Measurements from ENCODE around the gene IVNS1ABP. TPM values are rescaled to one million over a fixed set of nuclear protein-coding genes. Genes with fewer than 3 reads are reported as not detected.

IVNS1ABP gene
- total RNA-seq, 1 donor from 2014 or later = 201 TPM

DNA sequence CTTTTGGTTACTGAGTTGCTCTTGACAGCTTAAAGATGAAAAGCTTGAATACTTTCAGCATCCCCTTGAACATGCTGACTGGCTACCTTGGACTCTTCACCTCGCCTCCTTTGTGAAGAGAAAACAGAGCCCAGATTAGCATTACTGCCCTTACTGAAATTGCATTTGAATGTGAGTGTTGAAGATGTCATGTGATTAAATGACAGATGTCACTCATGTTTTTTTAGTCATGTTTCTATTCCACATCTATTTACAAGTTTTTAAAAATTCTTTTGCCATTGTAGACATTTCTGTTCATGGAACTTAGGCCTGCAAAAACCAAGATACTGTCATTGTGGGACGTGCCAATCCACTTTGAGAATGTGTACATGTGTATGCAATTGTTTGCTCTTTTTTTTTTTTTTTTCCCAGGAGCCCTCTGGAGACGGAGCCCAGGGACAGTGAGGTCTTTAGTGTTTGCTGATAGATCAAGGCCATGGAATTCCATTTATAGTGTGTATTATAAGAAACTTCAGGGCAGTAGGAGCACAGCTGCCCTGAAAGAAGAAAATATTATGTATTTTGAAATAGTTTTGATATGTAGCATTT, 25.7 kb upstream of the IVNS1ABP start:
- DNase-seq (ENCODE audit: low spot score, unreplicated experiment) = no peak
- Mint-ChIP-seq H3K4me3 (ENCODE audit: low read depth) (no peak overlapping the region), H3K9me3 (ENCODE audit: low read depth) (peaks cover 4% of the 10 kb centered on the region), H3K27ac (no peak overlapping the region), H3K36me3 (ENCODE audit: insufficient read depth) (no peaks in the 10 kb centered on the region), H3K27me3 (no peaks in the 10 kb centered on the region), H3K4me1 (ENCODE audit: low read depth) (peaks cover 6% of the 10 kb centered on the region)
- TF ChIP-seq, protein P1, sequence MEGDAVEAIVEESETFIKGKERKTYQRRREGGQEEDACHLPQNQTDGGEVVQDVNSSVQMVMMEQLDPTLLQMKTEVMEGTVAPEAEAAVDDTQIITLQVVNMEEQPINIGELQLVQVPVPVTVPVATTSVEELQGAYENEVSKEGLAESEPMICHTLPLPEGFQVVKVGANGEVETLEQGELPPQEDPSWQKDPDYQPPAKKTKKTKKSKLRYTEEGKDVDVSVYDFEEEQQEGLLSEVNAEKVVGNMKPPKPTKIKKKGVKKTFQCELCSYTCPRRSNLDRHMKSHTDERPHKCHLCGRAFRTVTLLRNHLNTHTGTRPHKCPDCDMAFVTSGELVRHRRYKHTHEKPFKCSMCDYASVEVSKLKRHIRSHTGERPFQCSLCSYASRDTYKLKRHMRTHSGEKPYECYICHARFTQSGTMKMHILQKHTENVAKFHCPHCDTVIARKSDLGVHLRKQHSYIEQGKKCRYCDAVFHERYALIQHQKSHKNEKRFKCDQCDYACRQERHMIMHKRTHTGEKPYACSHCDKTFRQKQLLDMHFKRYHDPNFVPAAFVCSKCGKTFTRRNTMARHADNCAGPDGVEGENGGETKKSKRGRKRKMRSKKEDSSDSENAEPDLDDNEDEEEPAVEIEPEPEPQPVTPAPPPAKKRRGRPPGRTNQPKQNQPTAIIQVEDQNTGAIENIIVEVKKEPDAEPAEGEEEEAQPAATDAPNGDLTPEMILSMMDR (IDR thresholded peaks at IDR 0.05; ENCODE audit: unreplicated experiment) = no peak

DNA sequence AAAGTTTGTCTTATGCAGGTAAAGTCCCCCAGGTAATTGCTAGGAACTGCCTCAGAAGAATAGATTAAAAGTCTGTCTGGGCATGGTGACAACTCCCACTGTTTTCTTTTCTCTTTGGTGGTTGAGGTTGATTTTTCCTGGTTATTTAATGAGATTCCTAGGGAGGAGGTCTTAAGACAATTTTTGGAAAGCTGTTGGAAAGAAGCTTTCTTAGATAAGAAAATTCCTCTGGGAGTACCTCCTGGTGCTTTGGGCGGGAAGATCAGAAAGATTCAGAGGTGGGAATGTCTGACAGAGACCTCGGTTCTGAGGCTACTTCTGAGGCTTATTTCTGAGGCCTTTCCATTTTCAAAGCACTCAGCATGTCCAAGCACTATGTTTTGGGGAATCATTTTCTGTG, 25.0 kb upstream of the IVNS1ABP start:
- no peak overlapping the region for H3K27ac Mint-ChIP-seq
- TF ChIP-seq, protein P1 (IDR thresholded peaks at IDR 0.05; ENCODE audit: unreplicated experiment) = no peak
- no peaks in the 10 kb centered on the region for H3K36me3 Mint-ChIP-seq (ENCODE audit: insufficient read depth)
- H3K27me3 Mint-ChIP-seq = no peaks in the 10 kb centered on the region
- H3K4me1 Mint-ChIP-seq (ENCODE audit: low read depth) = peaks cover 6% of the 10 kb centered on the region
- DNase-seq (ENCODE audit: low spot score, unreplicated experiment) = no peak
- peaks cover 4% of the 10 kb centered on the region for H3K9me3 Mint-ChIP-seq (ENCODE audit: low read depth)
- no peak overlapping the region for H3K4me3 Mint-ChIP-seq (ENCODE audit: low read depth)

DNA sequence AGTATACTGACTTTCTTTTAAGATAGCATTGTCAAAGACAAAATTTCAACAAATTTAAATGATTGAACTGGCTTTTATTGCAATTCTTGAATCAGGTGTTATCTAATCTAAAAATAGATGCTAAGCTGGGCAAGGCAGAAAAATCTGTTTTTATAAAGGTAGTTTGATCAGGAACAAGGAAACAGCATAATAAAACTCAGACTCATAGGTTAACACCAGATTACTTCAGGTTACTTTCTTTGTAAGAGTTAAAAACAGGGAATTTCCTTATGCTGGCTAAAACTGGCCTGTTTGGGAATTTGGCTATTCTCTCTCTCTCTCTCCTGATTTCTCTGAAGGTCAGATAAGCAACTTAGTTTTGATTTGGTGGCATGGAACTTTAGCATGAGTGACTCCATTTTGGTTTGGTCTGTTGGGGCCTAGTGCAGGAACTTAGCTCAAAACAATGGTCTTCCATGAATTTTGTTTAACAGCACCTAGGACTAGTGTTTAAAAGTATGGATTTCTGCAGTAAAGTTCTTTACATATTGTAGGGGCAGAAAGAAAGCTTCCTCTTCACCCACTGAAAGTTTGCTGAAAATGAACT, 24.2 kb upstream of the IVNS1ABP start:
- Mint-ChIP-seq H3K4me1 (ENCODE audit: low read depth) (peaks cover 6% of the 10 kb centered on the region), H3K27ac (no peak overlapping the region), H3K36me3 (ENCODE audit: insufficient read depth) (no peaks in the 10 kb centered on the region), H3K27me3 (no peaks in the 10 kb centered on the region), H3K9me3 (ENCODE audit: low read depth) (peaks cover 4% of the 10 kb centered on the region), H3K4me3 (ENCODE audit: low read depth) (no peak overlapping the region)
- TF ChIP-seq, protein P1 (IDR thresholded peaks at IDR 0.05; ENCODE audit: unreplicated experiment) = no peak
- no peak for DNase-seq (ENCODE audit: low spot score, unreplicated experiment)

DNA sequence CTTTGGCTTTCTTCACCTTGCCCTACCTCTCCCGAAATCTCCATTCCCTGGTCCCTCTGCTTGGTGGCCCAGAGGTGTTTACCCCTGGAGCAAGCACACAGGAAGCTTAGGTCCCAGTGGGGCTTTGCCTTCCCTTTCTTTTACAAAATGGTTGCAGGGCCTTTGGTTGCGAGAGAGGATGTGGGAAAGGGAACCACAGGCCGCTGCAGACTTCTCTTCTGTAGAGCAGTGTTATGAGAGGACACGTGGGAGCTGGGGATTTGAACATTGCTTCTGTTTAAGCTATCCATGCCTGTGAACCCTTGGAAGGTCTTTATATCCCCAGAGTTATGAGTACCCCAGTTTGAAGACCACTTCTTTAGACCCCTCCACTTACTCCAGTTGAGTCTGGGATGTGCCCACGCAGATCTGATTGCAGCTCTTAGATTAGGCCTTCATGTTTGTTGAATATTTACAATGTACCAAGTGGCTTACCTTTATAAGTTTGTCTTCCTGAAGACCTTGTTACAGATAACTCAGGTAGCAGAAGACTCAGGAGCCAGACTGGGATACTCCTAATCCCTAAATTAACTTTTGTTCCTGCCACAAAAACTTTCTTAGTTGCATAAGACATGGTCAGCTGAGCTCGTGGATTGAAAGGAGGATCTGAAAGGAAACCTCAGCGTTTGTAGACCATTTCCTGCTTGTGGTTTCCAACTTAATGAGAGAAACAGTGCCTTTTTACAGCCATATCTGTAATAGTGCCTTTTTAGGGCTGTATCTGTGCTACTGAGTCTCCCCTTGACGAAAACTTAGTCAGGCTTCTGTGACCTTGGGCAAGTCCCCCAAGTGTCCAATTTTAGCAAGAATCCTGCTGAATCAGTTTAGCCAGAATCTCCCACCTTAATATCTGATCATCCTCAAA, 21.9 kb upstream of the IVNS1ABP start:
- H3K36me3 Mint-ChIP-seq (ENCODE audit: insufficient read depth) = no peaks in the 10 kb centered on the region
- H3K27me3 Mint-ChIP-seq = no peaks in the 10 kb centered on the region
- H3K27ac Mint-ChIP-seq = no peak overlapping the region

DNA sequence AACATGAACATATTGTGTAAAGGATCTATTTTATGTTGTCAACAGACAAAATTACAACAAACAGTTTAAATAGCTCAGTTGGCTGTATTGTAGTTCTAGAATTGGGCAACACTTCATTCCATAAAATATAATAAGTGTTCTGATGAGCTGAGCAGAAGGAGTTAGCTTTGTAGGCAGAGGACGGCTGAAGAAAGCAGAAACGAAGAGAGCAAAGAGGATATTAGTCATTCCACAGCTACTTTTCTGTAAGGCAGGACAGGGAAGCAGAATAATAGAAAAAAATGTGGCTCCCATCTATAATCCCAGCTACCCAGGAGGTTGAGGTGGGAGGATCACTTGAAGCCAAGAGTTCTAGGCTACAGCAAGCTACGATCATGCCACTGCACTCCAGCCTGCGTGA, 20.2 kb upstream of the IVNS1ABP start:
- DNase-seq (ENCODE audit: low spot score, unreplicated experiment) = no peak
- Mint-ChIP-seq H3K27me3 (no peaks in the 10 kb centered on the region), H3K9me3 (ENCODE audit: low read depth) (peaks cover 4% of the 10 kb centered on the region), H3K4me3 (ENCODE audit: low read depth) (no peak overlapping the region), H3K27ac (no peak overlapping the region), H3K4me1 (ENCODE audit: low read depth) (no peaks in the 10 kb centered on the region), H3K36me3 (ENCODE audit: insufficient read depth) (no peaks in the 10 kb centered on the region)
- TF ChIP-seq, protein P1 (IDR thresholded peaks at IDR 0.05; ENCODE audit: unreplicated experiment) = no peak

More for the DNA sequence above, 21.9 kb upstream of the IVNS1ABP start:
- Mint-ChIP-seq H3K4me3 (ENCODE audit: low read depth) (no peak overlapping the region), H3K9me3 (ENCODE audit: low read depth) (peaks cover 4% of the 10 kb centered on the region), H3K4me1 (ENCODE audit: low read depth) (peaks cover 2% of the 10 kb centered on the region)
- no peak for DNase-seq (ENCODE audit: low spot score, unreplicated experiment)
- TF ChIP-seq, protein P1 (IDR thresholded peaks at IDR 0.05; ENCODE audit: unreplicated experiment) = no peak
